CD14-positive monocyte (primary cell): ENCODE data around the gene ANKRD53. TPM values are rescaled to one million over a fixed set of nuclear protein-coding genes. Genes with fewer than 3 reads are reported as not detected.
A peak's percentile ranks its signal among the peaks of the same experiment; 100 is the strongest.

Source experiments
- DNase-seq, 3 donors: peaks; one replicate each; pipeline ENCODE4 v3.0.0-alpha.2; 2011 to 2022
- H2AFZ ChIP-seq: 2 replicates; pipeline ENCODE4 v1.6.0; 2012; ENCODE audit warnings: mild to moderate bottlenecking, low read depth, low read length, inconsistent platforms; ENCODE audit not compliant: insufficient read depth, poor library complexity, severe bottlenecking
- H3K27ac ChIP-seq, 2 donors: 1 replicate in 1 of 2; 2 replicates in 1 of 2; pipeline ENCODE4 v1.5.1; 2012 to 2013; ENCODE audit warnings: low read length in 2 of 2, control low read depth in 1 of 2, inconsistent platforms in 1 of 2, low read depth in 1 of 2, mild to moderate bottlenecking in 1 of 2
- H3K27me3 ChIP-seq, 2 donors: one replicate each; pipeline versions ENCODE4 v1.6.0 to v1.6.1; 2011 to 2013; ENCODE audit warnings: low read length in 2 of 2; ENCODE audit not compliant: control insufficient read depth in 2 of 2, insufficient read depth in 2 of 2
- H3K36me3 ChIP-seq, 2 donors: replicated peaks in 1 of 2; 1 replicate in 1 of 2; 2 replicates in 1 of 2; pipeline versions ENCODE4 v1.5.1 to v1.6.1; 2012 to 2013; ENCODE audit warnings: low read length in 2 of 2, control low read depth in 1 of 2, inconsistent platforms in 1 of 2, mild to moderate bottlenecking in 1 of 2; ENCODE audit not compliant: insufficient read depth in 2 of 2, control insufficient read depth in 1 of 2
- H3K4me1 ChIP-seq, 2 donors: 1 replicate in 1 of 2; 2 replicates in 1 of 2; pipeline versions ENCODE4 v1.5.1 to v1.6.1; 2012 to 2013; ENCODE audit warnings: low read length in 2 of 2, control low read depth in 1 of 2, inconsistent platforms in 1 of 2, mild to moderate bottlenecking in 1 of 2, moderate library complexity in 1 of 2; ENCODE audit not compliant: insufficient read depth in 2 of 2, control insufficient read depth in 1 of 2
- H3K4me2 ChIP-seq: replicated peaks from 2 replicates; pipeline ENCODE3; 2012; ENCODE audit warnings: low read length, moderate library complexity, mild to moderate bottlenecking; ENCODE audit not compliant: poor library complexity, severe bottlenecking; ENCODE audit errors: extremely low read depth
- H3K4me3 ChIP-seq, 3 experiments: fragments of 200-600 bp in 1 of 3; sonication (generic) in 1 of 3; replicated peaks in 1 of 3; 1 replicate in 2 of 3; 2 replicates in 1 of 3; pipeline ENCODE4 v1.5.1; 2011 to 2013; ENCODE audit warnings: low read length in 3 of 3, mild to moderate bottlenecking in 3 of 3, control low read depth in 2 of 3, low read depth in 2 of 3, inconsistent platforms in 1 of 3, moderate library complexity in 1 of 3
- H3K79me2 ChIP-seq: 2 replicates; pipeline ENCODE4 v1.6.0; 2012; ENCODE audit warnings: mild to moderate bottlenecking, control low read depth, inconsistent platforms, low read length, moderate library complexity; ENCODE audit not compliant: insufficient read depth
- H3K9ac ChIP-seq: 2 replicates; pipeline ENCODE4 v1.6.0; 2017; ENCODE audit warnings: low read length, mild to moderate bottlenecking; ENCODE audit not compliant: insufficient read depth, poor library complexity, severe bottlenecking
- H3K9me3 ChIP-seq, 2 donors: replicated peaks in 1 of 2; 1 replicate in 1 of 2; 2 replicates in 1 of 2; pipeline versions ENCODE4 v1.5.1 to v1.6.1; 2012 to 2013; ENCODE audit warnings: low read length in 2 of 2, control low read depth in 1 of 2; ENCODE audit not compliant: control insufficient read depth in 1 of 2, insufficient read depth in 1 of 2
- H4K20me1 ChIP-seq: 2 replicates; pipeline ENCODE4 v1.6.0; 2012; ENCODE audit warnings: mild to moderate bottlenecking, low read length, control low read depth, moderate library complexity; ENCODE audit not compliant: insufficient read depth
- H3K27ac Mint-ChIP-seq, 7 donors: one replicate each; pipeline ENCODE4 v1.8.0; 2020; ENCODE audit warnings: mild to moderate bottlenecking in 7 of 7, mixed read lengths in 7 of 7, moderate library complexity in 6 of 7, inconsistent platforms in 2 of 7
- H3K27me3 Mint-ChIP-seq, 3 donors: one replicate each; pipeline ENCODE4 v1.8.0; 2021 to 2022; ENCODE audit warnings: low read depth in 3 of 3, mild to moderate bottlenecking in 3 of 3, mixed read lengths in 3 of 3, moderate library complexity in 3 of 3, inconsistent platforms in 1 of 3
- H3K36me3 Mint-ChIP-seq, 2 donors: one replicate each; pipeline ENCODE4 v1.8.0; 2020; ENCODE audit warnings: mixed read lengths in 2 of 2, inconsistent platforms in 1 of 2, mild to moderate bottlenecking in 1 of 2
- H3K4me1 Mint-ChIP-seq: one replicate; pipeline ENCODE4 v1.8.0; 2020; ENCODE audit warnings: mild to moderate bottlenecking, mixed read lengths
- H3K4me3 Mint-ChIP-seq, 2 donors: one replicate each; pipeline ENCODE4 v1.8.0; 2020; ENCODE audit warnings: mild to moderate bottlenecking in 2 of 2, mixed read lengths in 2 of 2, moderate library complexity in 1 of 2
- H3K9me3 Mint-ChIP-seq, 7 donors: one replicate each; pipeline ENCODE4 v1.8.0; 2020 to 2022; ENCODE audit warnings: mixed read lengths in 7 of 7, mild to moderate bottlenecking in 6 of 7, moderate library complexity in 6 of 7, inconsistent platforms in 2 of 7
- WGBS: methylation state at CpG from one replicate; pipeline ENCODE4 v1.1.5; 2013; ENCODE audit warnings: missing lambda C conversion rate; ENCODE audit not compliant: insufficient coverage; 5-methylcytosine and 5-hydroxymethylcytosine counted together
- intact Hi-C, 2 donors: fragments of 100-400 bp; cut with micrococcal nuclease; formaldehyde crosslinking; loops; one replicate each; pipeline versions ENCODE4 v1.15.0 to v1.15.1; 2023
- polyA plus RNA-seq, 3 donors: library from polyadenylated mRNA; depleted of rRNA in 1 of 3; unstranded in 2 of 3; stranded (reverse) in 1 of 3; fragments of 300-500 nt in 2 of 3; fragments of >200 nt in 1 of 3; fragmentation: Illumina TruSeq in 2 of 3; gene quantifications; 1 replicate in 2 of 3; 2 replicates in 1 of 3; pipeline ENCODE4 v1.2.3, GENCODE V29; 2012 to 2021
- TF ChIP-seq, protein P1 (sequence below): fragments of 200-600 bp; IDR thresholded peaks from one replicate; pipeline ENCODE4 v1.8.0; 2022; ENCODE audit warnings: antibody characterized with exemption, mild to moderate bottlenecking

Gene ANKRD53
- polyA plus RNA-seq, 3 donors: 0.12 TPM; not detected in 2

DNA sequence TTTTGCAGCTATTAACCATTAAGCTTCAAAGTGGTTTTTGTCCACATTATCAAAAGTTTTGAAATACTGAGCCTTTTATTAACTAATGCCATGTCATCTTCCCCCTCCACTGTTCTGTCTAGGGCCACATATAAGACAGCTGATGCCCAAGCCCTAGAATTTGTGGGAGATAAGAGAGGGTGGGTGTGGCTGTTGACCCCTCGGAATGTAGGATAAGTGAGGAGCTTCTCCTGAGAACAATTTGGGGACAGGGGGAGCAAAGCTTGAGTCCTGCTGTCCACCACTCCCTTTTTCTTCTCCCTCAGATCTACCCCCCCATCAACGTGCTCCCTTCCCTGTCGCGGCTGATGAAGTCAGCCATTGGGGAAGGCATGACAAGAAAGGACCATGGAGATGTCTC lies 14.3 kb upstream of the ANKRD53 start:
- Histone ChIP-seq H2AFZ (no peak overlapping the region), H3K79me2 (no peaks in the 10 kb centered on the region), H4K20me1 (no peaks in the 10 kb centered on the region), H3K4me3 (no peak overlapping the region), H3K4me2 (no peak overlapping the region), H3K4me1 (peaks cover 9 to 10% of the 10 kb centered on the region in 2 donors), H3K9me3 (no peaks in the 10 kb centered on the region), H3K9ac (no peak overlapping the region), H3K27ac (no peak overlapping the region), H3K27me3 (peaks cover 4 to 30% of the 10 kb centered on the region in 2 donors), H3K36me3 (no peaks in the 10 kb centered on the region)
- Mint-ChIP-seq H3K36me3 (peaks cover 0 to 2% of the 10 kb centered on the region in 2 donors), H3K27ac (no peak overlapping the region), H3K9me3 (peaks cover 0 to 4% (median 1%) of the 10 kb centered on the region in 7 donors), H3K4me3 (peak overlapping the region in 1 of 2 donors; percentile 91), H3K4me1 (peaks cover 7% of the 10 kb centered on the region), H3K27me3 (peaks cover 29 to 57% (median 52%) of the 10 kb centered on the region in 3 donors)
- no CpG with 5 or more reads among the region's 4 CpGs for WGBS
- DNase-seq: peak in 1 of 3 donors; percentile 1
- intact Hi-C loops: no loop called here
- TF ChIP-seq, protein P1, sequence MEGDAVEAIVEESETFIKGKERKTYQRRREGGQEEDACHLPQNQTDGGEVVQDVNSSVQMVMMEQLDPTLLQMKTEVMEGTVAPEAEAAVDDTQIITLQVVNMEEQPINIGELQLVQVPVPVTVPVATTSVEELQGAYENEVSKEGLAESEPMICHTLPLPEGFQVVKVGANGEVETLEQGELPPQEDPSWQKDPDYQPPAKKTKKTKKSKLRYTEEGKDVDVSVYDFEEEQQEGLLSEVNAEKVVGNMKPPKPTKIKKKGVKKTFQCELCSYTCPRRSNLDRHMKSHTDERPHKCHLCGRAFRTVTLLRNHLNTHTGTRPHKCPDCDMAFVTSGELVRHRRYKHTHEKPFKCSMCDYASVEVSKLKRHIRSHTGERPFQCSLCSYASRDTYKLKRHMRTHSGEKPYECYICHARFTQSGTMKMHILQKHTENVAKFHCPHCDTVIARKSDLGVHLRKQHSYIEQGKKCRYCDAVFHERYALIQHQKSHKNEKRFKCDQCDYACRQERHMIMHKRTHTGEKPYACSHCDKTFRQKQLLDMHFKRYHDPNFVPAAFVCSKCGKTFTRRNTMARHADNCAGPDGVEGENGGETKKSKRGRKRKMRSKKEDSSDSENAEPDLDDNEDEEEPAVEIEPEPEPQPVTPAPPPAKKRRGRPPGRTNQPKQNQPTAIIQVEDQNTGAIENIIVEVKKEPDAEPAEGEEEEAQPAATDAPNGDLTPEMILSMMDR: no peak

DNA sequence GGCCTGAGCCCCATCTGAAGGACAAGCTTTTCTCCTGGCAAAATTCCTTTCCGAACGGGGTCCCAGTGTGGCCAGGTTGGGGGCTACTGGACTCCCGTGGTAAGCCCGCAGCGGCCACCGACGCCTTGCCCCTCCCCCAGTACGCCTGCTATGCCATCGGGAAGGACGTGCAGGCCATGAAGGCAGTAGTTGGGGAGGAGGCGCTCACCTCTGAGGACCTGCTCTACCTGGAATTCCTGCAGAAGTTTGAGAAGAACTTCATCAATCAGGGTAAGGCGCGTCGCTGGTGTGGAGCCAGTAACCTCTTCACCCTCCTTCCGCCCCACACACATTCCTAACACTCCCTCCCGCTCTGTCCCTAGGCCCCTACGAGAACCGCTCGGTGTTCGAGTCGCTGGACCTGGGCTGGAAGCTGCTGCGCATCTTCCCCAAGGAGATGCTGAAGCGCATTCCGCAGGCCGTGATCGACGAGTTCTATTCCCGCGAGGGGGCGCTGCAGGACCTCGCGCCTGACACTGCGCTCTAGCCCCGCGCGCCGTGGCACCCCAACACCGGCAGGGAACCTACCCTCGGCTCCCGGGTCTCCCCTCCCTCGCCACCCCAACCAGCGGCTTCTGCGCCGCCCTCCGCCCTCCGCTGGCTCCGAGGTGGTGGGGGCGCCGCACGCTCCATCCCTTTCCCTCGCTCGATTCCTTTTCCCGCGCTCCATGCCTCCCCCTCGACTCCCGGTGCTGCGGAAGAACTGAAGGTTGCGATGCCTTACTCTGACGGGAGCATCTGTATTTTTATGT lies 13.6 kb upstream of the ANKRD53 start:
- Mint-ChIP-seq H3K36me3 (peaks cover 0 to 2% of the 10 kb centered on the region in 2 donors), H3K27ac (peak overlapping the region in 1 of 7 donors; percentile 41), H3K9me3 (peaks cover 0 to 4% (median 1%) of the 10 kb centered on the region in 7 donors), H3K27me3 (peaks cover 29 to 59% (median 55%) of the 10 kb centered on the region in 3 donors), H3K4me1 (peaks cover 7% of the 10 kb centered on the region), H3K4me3 (peak overlapping the region; percentile 80 to 91)
- H3K79me2 ChIP-seq: no peaks in the 10 kb centered on the region
- no peaks in the 10 kb centered on the region for H4K20me1 ChIP-seq
- H3K4me1 ChIP-seq: peaks cover 9 to 10% of the 10 kb centered on the region in 2 donors
- H3K36me3 ChIP-seq: no peaks in the 10 kb centered on the region
- peak overlapping the region; percentile 27 to 76 (median 33) for H3K4me3 ChIP-seq
- TF ChIP-seq, protein P1: peak; percentile 92
- H3K9me3 ChIP-seq: no peaks in the 10 kb centered on the region
- H3K27me3 ChIP-seq: peaks cover 4 to 30% of the 10 kb centered on the region in 2 donors
- no peak overlapping the region for H3K27ac ChIP-seq
- H2AFZ ChIP-seq: peak overlapping the region; percentile 89
- DNase-seq: peak; percentile 65 to 77 (median 77)
- intact Hi-C loops: loop anchor here in 1 of 2 donors (1.0 kb wide), 1 partner anchor 36 kb away; no protein-coding TSS in a partner anchor
- peak overlapping the region; percentile 93 for H3K4me2 ChIP-seq
- peak overlapping the region; percentile 27 for H3K9ac ChIP-seq
- 6% methylated on average over 55 of the region's 59 CpGs for WGBS
